ENCODE data around the gene KRTDAP.

KRTDAP gene

DNA sequence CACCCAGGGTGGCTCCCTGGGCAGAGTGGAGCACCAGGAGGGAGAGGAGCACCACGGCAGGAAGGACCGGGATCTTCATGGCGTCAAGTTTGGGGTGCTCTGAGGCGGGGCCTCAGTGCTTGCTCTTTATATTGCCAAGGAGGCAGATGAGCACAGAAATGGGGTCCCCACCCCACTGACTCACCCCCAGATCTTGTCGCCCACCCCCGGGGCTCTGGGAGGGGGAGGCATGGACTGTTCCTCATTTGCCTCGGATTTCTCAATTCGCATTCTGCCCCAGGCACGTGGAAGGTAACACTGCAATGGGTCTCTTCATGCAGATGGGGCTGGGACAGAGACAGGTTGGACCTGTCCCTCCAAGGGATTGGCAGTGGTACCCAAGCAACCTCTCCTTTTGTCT lies at the start of gene KRTDAP:
Gene KRTDAP (minus strand): TSS at position 101 of the 400 bp plus-strand sequence. CDS start 22 bp downstream, at position 79.
- no peak for DNase-seq

DNA sequence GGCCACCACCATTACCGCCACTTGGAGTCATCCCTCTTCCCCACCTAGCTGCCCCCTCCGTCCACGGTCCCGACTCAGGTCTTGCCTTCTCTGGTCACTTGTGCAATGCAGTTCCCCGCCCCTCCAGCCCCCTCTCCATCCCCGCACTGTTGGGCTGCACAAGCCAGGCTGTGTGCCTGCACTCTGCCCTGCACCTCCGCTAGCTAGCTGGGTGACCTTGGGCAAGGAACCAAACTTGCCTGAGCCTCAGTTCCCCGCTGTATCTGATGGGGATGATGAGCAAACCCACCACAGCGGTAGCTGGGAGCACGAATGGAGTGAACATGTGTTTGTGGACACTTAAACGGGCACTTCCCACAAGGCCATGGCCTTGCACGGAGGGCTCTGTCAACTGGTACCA lies 49.6 kb upstream of the KRTDAP start:
- no peak for DNase-seq

GRCh38 chr19:35539314-35539713 lies 49.0 kb upstream of the KRTDAP start:
- no peak for DNase-seq

DNA sequence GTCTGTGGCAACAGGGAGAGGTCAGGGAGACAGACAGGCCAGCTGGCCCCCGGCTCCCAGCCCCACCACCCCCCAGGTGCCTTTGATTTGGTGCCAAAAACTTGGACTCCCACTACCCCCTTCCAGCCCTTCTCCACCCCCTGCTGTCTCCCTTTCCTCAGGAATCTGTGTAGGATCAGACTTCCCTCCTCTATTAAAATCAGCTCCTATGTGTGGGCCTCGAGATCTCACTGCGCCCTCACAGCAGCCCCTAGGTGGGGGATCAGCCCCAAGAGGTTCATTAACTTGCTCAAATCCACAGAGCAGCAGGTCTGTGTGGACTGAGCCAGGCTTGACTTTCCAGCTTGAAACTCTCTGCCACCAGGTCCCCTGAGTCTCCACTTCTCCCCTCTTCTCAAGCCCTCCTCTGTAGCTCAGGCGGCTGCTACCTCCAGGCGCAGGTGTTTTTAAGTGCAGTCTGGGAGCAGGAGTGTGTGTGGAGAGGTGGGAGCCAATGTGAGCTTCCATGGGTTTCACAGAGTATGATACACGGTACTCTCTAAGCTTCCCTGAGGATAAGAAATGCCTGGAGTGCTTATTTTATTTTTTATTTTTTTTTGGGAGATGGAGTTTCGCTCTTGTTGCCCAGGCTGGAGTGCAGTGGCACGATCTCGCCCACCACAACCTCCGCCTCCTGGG lies 44.7 kb upstream of the KRTDAP start:
- DNase-seq, result no peak

- no peak for DNase-seq
These were observed 43.6 kb upstream of the KRTDAP start for GRCh38 chr19:35533822-35534392.

- DNase-seq, result no peak
These were observed 43.0 kb upstream of the KRTDAP start, which contains the start of gene GAPDHS for GRCh38 chr19:35533201-35533821. TSS of gene GAPDHS (plus strand) at chr19:35533456. CDS start at chr19:35533528, 72 bp downstream.

DNA sequence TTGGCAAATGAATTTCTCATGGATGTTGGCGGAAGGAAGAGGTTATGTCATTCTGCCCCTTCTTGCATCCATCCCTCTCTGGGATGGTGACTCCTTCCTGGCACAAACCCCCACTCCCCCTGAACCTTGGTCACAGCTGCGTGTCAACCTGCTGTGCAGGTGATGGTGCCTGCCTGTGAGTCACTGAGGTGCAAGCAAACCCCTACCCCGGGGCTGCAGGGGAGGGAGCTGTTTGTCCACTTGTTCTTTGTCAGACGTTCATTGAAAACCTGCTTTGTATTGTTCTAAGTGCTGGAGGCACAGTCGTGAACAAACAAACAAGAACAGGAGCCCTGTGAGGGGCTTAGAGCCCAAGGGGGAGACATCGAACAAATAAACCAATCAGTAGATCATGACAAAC lies 41.0 kb upstream of the KRTDAP start:
- no peak for DNase-seq

DNA sequence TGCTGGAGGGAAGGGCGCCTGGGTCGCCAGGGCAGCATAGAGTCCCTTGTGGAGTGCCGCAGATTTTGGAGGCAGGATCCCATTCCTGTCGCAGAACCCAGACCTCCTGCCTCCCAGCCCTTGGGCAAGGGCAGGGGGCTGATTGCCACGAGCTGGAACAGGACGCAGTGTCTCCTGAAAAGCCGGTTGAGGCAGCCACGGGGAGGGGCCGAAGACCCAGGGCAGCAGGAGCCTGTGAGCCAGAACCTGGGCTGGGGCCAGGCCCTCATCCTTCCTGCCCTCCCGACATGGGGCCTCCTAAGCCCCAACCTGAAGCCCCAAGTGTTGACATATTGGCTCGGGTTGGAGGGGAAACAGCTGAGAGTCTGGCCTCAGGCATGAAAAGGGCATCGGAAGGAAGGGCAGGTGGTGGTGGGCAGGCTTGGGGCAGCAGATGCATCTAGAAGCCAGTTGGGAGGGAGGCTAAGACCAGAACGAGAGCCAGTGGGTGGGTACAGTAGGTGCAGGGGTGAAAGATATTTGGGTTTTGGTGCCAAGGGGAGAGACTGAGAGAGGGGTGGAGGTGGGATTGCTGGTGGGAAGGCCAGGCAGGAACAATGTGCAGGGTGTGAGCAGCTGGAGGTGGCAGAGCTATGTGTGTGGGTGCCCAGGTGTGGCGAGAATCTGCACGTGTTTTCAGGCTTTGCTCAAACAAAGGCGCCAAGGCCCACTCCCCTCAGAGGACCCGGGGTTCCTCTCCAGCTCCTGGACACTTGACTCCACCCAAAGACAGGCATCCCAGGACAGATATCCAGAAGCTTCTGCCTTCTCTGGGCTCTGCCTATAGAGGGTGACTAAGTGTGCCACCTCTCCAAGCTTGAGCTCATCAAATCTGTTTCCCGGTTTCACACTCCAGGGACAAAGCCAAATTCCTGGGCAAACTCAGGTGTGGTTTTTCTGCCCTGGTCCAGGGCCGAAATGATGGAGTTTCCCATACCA lies 39.3 kb upstream of the KRTDAP start:
- no peak for DNase-seq

DNA sequence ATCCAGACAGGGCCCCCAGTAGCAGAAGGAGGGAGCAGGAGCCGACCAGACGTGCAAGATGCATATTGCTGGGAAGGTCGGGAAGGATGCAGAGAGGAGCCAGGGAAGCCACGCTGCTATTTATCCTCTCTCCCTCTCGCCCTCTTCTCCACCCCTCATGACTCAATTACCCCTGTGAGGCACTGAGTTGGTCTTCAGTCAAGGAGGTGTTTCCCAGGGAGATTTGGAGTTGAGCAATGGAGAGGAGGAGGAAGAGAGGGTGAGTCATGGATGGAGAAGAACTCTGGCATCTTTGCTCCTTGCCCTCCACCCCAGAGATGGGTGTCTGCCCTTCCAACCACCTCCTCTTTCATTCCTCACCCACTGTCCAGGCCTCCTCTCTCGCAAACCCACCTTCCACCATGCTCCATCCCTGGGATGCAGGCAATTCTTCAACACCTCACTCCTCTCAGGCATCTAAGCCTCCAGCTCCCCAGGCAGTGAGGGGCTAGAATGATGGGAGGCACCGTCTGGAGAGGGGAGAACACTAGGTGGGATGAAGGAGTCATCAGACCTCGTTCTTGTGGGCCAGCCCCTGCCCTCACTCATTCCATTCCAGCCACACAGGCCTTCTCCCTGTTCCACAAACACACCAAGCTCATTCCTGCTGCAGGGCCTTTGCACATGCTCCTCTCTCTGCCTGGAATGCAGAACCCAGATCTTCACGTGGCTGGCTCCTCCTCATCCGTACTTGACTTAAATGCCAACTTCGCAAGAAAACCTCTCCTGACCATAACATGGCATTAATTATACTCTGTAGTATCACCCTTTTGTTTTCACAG lies 38.2 kb upstream of the KRTDAP start, which contains the start of gene SBSN:
Gene SBSN (minus strand): TSS at position 94 of the 821 bp plus-strand sequence. CDS start 30 bp downstream, at position 64.
- DNase-seq, result no peak

DNA sequence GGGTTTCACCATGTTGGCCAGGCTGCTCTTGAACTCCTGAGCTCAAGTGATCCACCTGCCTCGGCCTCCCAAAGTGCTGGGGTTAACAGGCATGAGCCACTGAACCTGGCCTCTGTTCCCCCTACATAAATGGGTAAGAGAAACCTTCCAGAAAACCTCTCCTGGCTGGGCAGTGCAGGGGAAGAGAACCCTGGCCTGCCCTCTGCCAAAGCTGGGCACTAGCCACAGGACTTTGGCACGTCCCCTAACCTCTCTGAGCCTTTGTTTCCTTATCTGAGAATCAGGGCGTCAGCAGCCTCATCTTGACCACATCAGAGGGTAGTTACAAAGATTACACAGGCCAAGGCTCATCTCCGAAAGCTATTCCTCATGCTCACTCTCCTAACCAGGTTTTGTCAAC lies 35.6 kb upstream of the KRTDAP start:
- DNase-seq, result no peak

DNA sequence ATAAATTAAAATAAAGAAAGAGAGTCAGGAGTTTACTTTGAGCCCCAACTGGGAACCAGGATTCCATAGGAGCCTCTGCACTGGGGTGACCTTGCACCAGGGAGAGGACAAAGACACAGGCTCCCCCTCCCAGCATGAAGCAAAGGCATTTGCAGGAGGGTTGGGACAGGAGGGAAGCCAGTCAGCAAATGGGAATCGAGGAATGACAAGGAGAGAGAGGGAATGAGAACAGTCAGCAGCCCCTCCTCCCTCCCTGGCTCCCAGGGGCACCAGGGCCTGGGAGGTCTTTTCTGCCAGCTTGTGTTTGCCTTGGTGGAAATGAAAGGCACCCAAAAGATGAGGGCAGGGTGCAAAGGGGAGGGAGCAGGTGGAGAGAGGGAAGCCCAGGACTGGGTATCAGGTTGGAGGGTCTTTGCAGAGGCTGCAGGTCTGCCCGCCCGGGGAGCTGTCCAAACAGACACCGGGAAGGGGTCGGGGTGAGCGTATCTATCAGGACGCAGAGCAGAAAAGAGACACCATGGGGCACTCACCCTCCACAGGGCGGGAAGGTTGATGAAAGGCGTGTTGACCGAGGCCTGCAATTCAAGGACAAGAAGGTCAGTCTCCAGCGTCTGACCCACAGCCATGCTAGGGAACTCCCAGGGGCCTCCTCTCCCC lies 34.0 kb upstream of the KRTDAP start:
- no peak for DNase-seq

DNA sequence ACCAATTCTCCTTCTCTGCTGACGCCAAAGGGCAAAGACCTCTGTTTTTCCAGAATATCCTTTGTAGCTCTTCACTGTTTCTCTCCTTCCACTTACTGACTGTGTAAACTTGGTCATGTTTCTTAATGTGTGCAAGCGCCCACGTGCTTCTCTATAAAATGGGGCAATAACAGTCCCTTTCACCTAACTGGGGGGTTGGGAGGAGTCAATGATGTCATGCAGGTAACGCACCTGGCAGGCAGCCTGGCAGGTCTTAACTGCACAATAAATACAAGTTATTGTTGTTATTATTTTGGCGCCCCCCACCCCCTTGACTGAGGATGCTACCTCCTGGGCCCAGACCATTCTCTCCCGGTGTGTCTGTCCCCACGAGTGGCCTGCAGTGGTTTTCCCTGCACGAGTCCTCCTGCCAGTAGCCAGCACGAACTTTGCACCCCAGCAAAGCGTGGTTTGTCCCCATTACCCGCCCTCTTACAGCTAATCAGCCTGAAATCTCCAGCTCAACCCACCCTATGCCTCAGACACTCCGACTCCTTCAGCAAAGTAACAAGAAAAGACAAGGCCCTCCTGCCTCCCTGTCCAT lies 32.6 kb upstream of the KRTDAP start:
- no peak for DNase-seq

GRCh38 chr19:35521124-35521743 lies 31.0 kb upstream of the KRTDAP start:
- DNase-seq, result no peak

- no peak for DNase-seq
These were observed 29.0 kb upstream of the KRTDAP start for GRCh38 chr19:35519291-35519690.

- DNase-seq, result no peak
These were observed 28.0 kb upstream of the KRTDAP start for GRCh38 chr19:35518313-35518712.

- DNase-seq, result no peak
These were observed 27.1 kb upstream of the KRTDAP start for GRCh38 chr19:35517342-35517741.

DNA sequence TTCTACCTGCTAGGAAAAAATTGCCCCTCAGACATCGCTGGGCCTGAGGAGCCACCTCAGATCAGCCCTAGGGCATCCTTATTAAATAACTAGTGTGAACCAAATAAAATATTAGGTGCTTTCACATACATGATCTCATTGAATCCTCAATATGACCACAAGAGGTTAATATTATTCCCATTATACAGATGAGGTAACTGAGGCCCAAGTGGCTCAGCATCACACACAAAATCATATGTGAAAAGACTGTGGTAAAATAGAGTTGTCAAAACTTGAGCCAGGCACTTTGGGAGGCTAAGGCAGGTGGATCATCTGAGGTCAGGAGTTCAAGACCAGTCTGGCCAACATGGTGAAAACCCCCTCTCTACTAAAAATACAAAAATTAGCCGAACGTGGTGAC lies 26.0 kb upstream of the KRTDAP start:
- no peak for DNase-seq

- no peak for DNase-seq
These were observed 24.1 kb upstream of the KRTDAP start for GRCh38 chr19:35514282-35514809.

GRCh38 chr19:35513628-35514281 lies 23.5 kb upstream of the KRTDAP start, which contains the start of gene DMKN:
TSS of gene DMKN (minus strand) at chr19:35513649. CDS start at chr19:35513475, 174 bp downstream.
- DNase-seq, result no peak

Data from NK-92 treated with Interleukin-12 subunit alpha and Interleukin-12 subunit beta, amount 100 ng/mL, for 24 hours (cell line).